Measurements from ENCODE around the gene LRP8. TPM values are rescaled to one million over a fixed set of nuclear protein-coding genes. Genes with fewer than 3 reads are reported as not detected.

Gene LRP8
- total RNA-seq, 1 donor from 2014 or later, result 8.4 TPM

- H3K36me3 ChIP-seq (ENCODE audit: control insufficient read depth, insufficient read depth, low read length), result peaks cover 12% of the 10 kb centered on the region
- FAIRE-seq, result no peak
These were observed 77.5 kb downstream of the LRP8 start for GRCh38 chr1:53250325-53250724.

GRCh38 chr1:53249706-53250105, 78.2 kb downstream of the LRP8 start:
- DNase-seq (ENCODE audit: low read depth) (no peak), FAIRE-seq (no peak)
- Histone ChIP-seq H3K36me3 (ENCODE audit: control insufficient read depth, insufficient read depth, low read length) (peaks cover 10% of the 10 kb centered on the region), H3K27me3 (ENCODE audit: control insufficient read depth, insufficient read depth, low read length) (no peaks in the 10 kb centered on the region), H3K4me3 (ENCODE audit: low read depth, low read length) (no peak overlapping the region)
- TF ChIP-seq, protein P1, sequence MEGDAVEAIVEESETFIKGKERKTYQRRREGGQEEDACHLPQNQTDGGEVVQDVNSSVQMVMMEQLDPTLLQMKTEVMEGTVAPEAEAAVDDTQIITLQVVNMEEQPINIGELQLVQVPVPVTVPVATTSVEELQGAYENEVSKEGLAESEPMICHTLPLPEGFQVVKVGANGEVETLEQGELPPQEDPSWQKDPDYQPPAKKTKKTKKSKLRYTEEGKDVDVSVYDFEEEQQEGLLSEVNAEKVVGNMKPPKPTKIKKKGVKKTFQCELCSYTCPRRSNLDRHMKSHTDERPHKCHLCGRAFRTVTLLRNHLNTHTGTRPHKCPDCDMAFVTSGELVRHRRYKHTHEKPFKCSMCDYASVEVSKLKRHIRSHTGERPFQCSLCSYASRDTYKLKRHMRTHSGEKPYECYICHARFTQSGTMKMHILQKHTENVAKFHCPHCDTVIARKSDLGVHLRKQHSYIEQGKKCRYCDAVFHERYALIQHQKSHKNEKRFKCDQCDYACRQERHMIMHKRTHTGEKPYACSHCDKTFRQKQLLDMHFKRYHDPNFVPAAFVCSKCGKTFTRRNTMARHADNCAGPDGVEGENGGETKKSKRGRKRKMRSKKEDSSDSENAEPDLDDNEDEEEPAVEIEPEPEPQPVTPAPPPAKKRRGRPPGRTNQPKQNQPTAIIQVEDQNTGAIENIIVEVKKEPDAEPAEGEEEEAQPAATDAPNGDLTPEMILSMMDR (IDR thresholded peaks at IDR 0.05; ENCODE audit: insufficient read depth, low read length, severe bottlenecking), result no peak

More at GRCh38 chr1:53250325-53250724, 77.5 kb downstream of the LRP8 start:
- Histone ChIP-seq H3K4me3 (ENCODE audit: low read depth, low read length) (no peak overlapping the region), H3K27me3 (ENCODE audit: control insufficient read depth, insufficient read depth, low read length) (no peaks in the 10 kb centered on the region)
- DNase-seq (ENCODE audit: low read depth), result no peak
- TF ChIP-seq, protein P1 (IDR thresholded peaks at IDR 0.05; ENCODE audit: insufficient read depth, low read length, severe bottlenecking), result no peak

- H3K36me3 ChIP-seq (ENCODE audit: control insufficient read depth, insufficient read depth, low read length), result peaks cover 8% of the 10 kb centered on the region
- TF ChIP-seq, protein P1 (IDR thresholded peaks at IDR 0.05; ENCODE audit: insufficient read depth, low read length, severe bottlenecking), result no peak
- H3K27me3 ChIP-seq (ENCODE audit: control insufficient read depth, insufficient read depth, low read length), result no peaks in the 10 kb centered on the region
- FAIRE-seq (no peak), DNase-seq (ENCODE audit: low read depth) (no peak)
- no peak overlapping the region for H3K4me3 ChIP-seq (ENCODE audit: low read depth, low read length)
These were observed 81.4 kb downstream of the LRP8 start for GRCh38 chr1:53246261-53247134.

DNA sequence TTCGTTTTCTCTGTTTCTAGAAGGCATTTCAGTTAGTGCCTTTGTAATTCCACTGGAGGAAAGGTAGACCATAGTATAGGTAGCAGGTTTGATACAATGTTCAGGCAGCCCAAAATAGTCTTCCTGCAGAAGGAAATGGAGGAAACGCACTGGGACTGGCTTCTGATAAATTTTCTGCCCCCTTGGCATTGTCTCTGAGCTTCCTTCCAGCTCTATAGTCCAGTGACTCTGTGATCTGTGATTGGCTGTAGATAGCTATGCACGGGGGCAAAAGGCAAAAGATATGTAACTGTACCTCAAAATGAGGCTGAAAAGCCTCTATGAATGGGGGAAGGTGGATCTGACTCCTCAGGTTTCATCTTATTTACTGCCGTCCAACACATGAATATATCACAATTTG, 83.7 kb downstream of the LRP8 start:
- DNase-seq (ENCODE audit: low read depth) (no peak), FAIRE-seq (no peak)
- Histone ChIP-seq H3K4me3 (ENCODE audit: low read depth, low read length) (no peak overlapping the region), H3K27me3 (ENCODE audit: control insufficient read depth, insufficient read depth, low read length) (no peaks in the 10 kb centered on the region), H3K36me3 (ENCODE audit: control insufficient read depth, insufficient read depth, low read length) (no peaks in the 10 kb centered on the region)
- TF ChIP-seq, protein P1 (IDR thresholded peaks at IDR 0.05; ENCODE audit: insufficient read depth, low read length, severe bottlenecking), result no peak

DNA sequence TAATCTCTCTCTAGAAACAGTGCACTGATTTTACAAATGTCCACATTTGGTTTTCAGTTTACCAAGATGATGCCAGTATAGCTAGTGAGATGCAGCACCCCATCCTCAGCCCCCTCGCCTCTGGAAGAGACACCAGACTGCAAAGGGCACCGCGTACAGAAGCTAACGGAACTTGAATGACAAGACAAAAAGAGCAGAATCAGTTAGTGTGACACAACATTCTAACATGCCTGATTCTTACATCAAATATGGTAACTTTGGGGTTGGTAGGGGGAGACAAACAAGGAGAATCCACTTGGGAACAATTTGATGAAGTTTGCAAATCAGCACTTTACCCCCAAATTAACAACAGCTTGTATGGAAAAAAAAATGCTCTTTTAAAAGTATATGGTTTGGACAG, 85.5 kb downstream of the LRP8 start:
- H3K27me3 ChIP-seq (ENCODE audit: control insufficient read depth, insufficient read depth, low read length), result no peaks in the 10 kb centered on the region
- H3K36me3 ChIP-seq (ENCODE audit: control insufficient read depth, insufficient read depth, low read length), result no peaks in the 10 kb centered on the region
- FAIRE-seq (no peak), DNase-seq (ENCODE audit: low read depth) (no peak)
- no peak overlapping the region for H3K4me3 ChIP-seq (ENCODE audit: low read depth, low read length)
- TF ChIP-seq, protein P1 (IDR thresholded peaks at IDR 0.05; ENCODE audit: insufficient read depth, low read length, severe bottlenecking), result no peak

Data from bronchial epithelial cell (primary cell).